ENCODE measurements around the gene HOXC9.

Gene HOXC9

DNA sequence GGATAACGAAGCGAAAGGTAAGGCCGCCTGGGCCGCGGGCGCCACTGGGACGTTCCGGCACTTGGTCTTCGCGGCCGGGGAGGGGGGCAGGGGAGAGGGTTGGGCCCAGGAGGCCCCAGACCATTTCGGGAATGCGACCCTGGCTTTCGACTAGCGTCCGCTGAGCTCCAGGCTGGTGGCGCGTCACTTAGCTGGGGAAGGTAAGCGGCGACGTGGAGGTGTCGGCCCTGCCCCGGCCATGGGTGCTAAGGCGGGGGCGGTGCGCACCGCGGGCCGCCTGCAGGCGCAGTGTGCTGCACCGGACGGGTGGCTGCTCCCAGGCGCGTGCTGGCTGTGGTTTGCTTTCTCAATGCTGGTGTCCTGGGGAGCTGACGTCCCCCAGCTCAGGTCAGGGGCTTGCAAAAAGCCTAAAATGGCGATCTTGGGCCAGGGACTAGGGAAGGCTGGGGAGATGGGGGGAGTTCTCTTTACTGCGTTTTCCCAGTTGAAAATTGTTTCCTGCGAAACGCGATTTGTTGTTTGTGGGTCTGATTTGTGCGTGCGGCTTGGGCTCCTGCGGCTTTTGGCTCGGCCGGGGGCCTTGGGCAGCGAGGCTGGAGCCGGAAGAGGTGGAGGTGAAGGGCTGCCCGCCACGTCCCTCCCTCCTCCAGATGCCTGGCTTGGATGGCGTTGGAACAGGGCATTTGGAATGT is 13.8 kb upstream of the HOXC9 start:
- H3K4me3 ChIP-seq (ENCODE audit: low read depth, low read length), result no peak overlapping the region
- DNase-seq (ENCODE audit: low read depth), result no peak
- TF ChIP-seq, protein P1, sequence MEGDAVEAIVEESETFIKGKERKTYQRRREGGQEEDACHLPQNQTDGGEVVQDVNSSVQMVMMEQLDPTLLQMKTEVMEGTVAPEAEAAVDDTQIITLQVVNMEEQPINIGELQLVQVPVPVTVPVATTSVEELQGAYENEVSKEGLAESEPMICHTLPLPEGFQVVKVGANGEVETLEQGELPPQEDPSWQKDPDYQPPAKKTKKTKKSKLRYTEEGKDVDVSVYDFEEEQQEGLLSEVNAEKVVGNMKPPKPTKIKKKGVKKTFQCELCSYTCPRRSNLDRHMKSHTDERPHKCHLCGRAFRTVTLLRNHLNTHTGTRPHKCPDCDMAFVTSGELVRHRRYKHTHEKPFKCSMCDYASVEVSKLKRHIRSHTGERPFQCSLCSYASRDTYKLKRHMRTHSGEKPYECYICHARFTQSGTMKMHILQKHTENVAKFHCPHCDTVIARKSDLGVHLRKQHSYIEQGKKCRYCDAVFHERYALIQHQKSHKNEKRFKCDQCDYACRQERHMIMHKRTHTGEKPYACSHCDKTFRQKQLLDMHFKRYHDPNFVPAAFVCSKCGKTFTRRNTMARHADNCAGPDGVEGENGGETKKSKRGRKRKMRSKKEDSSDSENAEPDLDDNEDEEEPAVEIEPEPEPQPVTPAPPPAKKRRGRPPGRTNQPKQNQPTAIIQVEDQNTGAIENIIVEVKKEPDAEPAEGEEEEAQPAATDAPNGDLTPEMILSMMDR (IDR thresholded peaks at IDR 0.05; ENCODE audit: insufficient read depth, low read depth, low read length, missing control alignments), result no peak

DNA sequence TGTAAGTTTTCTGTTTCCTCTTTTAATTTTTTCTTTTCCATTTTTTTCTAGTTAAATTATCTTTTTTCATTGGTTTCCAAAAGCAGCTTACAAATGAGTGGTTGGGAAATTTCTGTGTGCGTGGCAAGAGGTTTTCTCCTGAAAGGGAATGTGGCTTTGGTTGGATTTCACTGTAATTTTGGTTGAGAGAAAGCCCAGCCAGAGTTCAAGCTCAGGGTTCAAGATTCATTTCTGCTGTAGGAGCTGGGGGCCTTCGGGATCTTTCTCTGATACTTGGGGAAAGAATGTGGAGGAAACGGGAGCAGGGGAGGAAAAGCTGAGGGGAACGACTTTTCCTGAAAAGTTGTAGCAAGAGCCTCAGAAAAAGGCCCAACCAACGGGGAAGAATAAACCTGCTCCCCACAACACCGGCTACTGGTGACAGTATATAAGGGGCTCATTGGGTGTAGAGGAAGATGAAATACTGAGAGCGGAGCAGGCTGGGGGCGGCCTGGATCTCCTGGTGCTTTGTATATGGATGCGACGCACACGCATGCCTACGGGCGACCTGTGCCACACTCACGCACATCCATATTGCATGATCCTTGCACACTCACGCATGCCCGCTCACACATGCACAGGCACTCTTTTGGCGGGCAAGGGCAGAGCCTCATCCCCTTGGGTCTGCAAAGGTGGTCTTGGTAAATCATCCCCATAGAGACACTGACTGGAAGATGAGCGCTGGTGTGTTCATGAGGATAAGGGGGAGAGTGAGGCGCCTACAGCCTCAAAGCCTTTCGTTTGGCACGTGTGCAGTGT is 13.1 kb upstream of the HOXC9 start:
- no peak for DNase-seq (ENCODE audit: low read depth)
- H3K4me3 ChIP-seq (ENCODE audit: low read depth, low read length), result no peak overlapping the region
- TF ChIP-seq, protein P1 (IDR thresholded peaks at IDR 0.05; ENCODE audit: insufficient read depth, low read depth, low read length, missing control alignments), result no peak

DNA sequence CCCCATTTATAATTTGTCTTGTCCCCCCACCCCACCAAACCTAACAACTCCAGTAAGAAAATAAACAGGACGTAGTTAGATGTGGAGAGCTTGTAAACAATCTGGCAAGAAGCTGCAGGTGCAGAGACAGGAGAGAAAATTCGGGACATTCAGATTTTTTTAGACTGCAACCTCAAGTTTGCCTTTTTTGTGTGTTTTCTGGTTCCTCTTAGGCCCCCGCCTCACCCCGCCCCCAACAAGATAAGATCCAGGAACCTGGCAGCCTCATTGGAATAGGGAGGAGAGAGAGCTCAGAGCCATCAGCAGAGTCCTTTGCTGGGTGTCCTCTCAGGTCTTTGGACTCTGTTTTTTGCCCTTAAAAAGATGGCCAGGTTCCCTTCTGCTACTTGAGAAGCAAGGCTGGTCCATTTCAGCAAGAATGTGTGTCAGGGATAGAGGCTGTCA is 12.2 kb upstream of the HOXC9 start:
- TF ChIP-seq, protein P1 (IDR thresholded peaks at IDR 0.05; ENCODE audit: insufficient read depth, low read depth, low read length, missing control alignments), result no peak
- H3K4me3 ChIP-seq (ENCODE audit: low read depth, low read length), result no peak overlapping the region
- no peak for DNase-seq (ENCODE audit: low read depth)

DNA sequence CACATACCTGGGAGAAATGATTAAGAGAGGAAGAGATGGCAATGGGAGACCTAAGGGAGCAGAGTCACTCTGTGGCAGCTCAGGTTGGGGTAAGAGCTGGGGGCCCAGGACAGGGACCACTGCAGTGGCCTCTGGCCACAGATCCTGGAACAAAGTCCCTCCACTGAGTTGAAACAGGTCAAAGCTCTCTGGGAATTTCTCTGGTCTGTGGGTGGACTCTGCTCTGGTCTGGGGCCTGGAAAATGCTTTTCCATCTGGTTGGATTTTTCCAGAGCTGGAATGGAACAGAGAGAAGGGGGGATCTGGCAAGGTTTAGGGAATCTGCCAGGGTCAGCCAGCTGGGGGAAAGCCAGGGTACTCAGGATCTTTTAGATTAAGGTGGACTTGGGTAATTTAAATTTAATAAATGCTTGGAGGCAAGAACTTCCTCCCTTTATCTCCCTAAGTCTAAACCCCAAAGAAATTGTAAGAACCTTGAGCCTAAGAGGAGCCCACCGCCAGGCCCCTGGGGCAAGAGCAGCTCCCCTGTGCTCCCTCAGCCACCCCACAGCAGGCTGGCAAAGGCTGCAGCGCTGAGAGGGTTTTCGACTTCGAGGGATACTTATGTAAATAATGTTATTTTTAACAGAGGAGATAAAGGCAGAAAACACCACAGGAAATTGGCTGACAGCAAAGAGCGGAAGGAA is 11.3 kb upstream of the HOXC9 start:
- TF ChIP-seq, protein P1 (IDR thresholded peaks at IDR 0.05; ENCODE audit: insufficient read depth, low read depth, low read length, missing control alignments), result no peak
- no peak for DNase-seq (ENCODE audit: low read depth)
- H3K4me3 ChIP-seq (ENCODE audit: low read depth, low read length), result no peak overlapping the region

DNA sequence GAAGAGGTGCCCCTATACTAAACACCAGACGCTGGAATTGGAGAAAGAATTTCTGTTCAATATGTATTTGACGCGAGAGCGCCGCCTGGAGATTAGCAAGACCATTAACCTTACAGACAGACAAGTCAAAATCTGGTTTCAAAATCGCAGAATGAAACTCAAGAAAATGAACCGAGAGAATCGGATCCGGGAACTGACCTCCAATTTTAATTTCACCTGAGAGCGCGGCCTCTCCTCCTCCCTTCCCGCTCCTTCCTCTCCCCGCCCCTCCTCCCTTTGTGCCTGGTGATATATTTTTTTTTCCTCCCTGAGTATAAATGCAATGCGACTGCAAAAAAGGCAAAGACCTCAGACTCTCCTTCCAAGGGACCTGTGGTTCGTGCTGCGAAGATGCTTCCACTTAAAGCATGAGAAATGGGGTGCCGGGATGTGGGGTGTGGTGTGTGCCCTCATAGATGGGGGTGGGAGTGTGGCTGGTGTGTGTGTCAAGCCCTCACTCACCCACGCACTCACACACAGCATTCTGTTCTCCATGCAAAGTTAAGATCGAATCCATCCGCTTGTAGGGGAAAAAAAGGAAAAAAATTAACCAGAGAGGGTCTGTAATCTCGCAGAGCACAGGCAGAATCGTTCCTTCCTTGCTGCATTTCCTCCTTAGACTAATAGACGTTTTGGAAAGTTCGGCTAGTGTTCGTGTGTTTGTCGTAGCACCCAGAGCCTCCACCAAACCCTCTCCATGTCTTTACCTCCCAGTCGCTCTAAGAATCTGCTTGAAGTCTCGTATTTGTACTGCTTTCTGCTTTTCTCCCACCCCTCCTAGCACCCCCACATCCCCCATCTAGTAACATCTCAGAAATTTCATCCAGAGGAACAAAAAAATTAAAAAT is 10.5 kb upstream of the HOXC9 start:
- peak; percentile 78 for DNase-seq (ENCODE audit: low read depth)
- TF ChIP-seq, protein P1 (IDR thresholded peaks at IDR 0.05; ENCODE audit: insufficient read depth, low read depth, low read length, missing control alignments), result peak; percentile 57
- H3K4me3 ChIP-seq (ENCODE audit: low read depth, low read length), result no peak overlapping the region
